Measurements from ENCODE around the gene DIAPH3. TPM values are rescaled to one million over a fixed set of nuclear protein-coding genes. Genes with fewer than 3 reads are reported as not detected.

The DIAPH3 gene
- total RNA-seq, 4 donors from 2014 or later: 0.31 to 2.0 (median 1.1) TPM

- TF ChIP-seq CTCF (IDR thresholded peaks at IDR 0.05): no peak
- ATAC-seq (ENCODE audit: low FRiP score) (no peak), DNase-seq (ENCODE audit: low spot score) (no peak)
These were observed 328.9 kb downstream of the DIAPH3 start for GRCh38 chr13:59834801-59835200.

DNA sequence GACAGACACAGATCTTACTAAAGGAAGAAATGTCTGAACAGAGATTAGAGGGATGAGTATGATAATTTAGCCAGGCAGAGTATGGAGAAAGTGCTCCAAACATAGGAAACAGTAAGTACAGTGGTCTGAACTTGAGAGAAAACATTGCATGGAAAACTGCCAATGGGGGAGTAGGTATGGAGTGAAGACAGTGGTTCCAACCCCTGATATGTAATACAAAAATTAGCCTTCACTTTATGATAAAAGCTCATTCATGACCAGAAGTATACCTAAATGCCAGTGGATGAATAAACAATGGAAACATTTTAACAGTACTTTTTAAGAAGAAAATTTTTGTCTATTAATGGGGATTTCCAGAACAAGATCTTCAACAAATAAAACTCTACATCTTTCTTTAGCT lies 334.0 kb downstream of the DIAPH3 start:
- no peak for ATAC-seq (ENCODE audit: low FRiP score)
- no peak for DNase-seq (ENCODE audit: low spot score)
- no peak for TF ChIP-seq CTCF (IDR thresholded peaks at IDR 0.05)

DNA sequence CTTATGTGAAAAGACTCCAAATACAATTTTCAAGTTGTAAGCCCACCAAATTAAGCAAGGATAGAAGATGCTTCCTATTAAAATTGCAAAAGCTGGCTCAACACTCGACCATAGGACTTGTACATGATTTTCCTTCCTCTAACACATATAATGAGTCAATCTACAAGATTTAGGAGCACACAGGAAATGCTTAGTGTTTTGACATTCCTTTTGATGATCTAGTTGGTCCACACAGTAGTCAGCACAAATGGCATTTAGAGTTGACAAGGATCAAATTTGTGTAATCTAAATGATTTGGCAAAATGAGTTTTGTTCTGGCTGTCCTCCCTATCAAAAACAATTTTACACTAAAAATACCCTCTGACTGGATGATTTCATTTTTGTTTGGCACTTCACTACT lies 340.2 kb downstream of the DIAPH3 start:
- DNase-seq (ENCODE audit: low spot score) (no peak), ATAC-seq (ENCODE audit: low FRiP score) (no peak)
- no peak for TF ChIP-seq CTCF (IDR thresholded peaks at IDR 0.05)

DNA sequence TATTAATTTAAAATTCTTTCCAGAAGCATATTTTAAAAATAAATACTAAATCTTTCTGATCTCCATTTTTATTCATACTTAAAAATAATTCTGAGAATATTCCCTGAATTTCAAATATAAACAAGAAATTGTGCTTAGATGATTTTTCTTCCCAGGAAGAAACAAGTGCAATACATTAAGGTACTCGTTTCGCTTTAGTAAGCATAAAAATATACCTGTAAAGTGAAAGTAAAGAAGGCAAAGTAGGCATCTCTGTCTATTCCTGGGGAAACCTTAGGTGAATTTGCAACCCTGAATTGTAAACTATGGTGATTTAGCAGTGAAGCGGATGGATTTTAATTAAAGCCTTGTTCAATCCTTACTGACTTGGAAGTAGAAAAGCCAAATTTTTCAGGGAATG lies 354.2 kb downstream of the DIAPH3 start:
- no peak for DNase-seq (ENCODE audit: low spot score)
- no peak for TF ChIP-seq CTCF (IDR thresholded peaks at IDR 0.05)
- ATAC-seq (ENCODE audit: low FRiP score): no peak

GRCh38 chr13:59806801-59807200 lies 356.9 kb downstream of the DIAPH3 start:
- DNase-seq (ENCODE audit: low spot score) (no peak), ATAC-seq (ENCODE audit: low FRiP score) (no peak)
- TF ChIP-seq CTCF (IDR thresholded peaks at IDR 0.05): no peak

- no peak for DNase-seq (ENCODE audit: low spot score)
- TF ChIP-seq CTCF (IDR thresholded peaks at IDR 0.05): no peak
- no peak for ATAC-seq (ENCODE audit: low FRiP score)
These were observed 362.4 kb downstream of the DIAPH3 start for GRCh38 chr13:59801107-59801880.

- TF ChIP-seq CTCF (IDR thresholded peaks at IDR 0.05): no peak
- no peak for ATAC-seq (ENCODE audit: low FRiP score)
- DNase-seq (ENCODE audit: low spot score): no peak
These were observed 370.6 kb downstream of the DIAPH3 start for GRCh38 chr13:59793107-59793506.

Measured in omental fat pad (tissue), 4 donors.